HG03095 (cell line): ENCODE measurements around the gene THEMIS.

Experiments
- ATAC-seq: cut with Tn5 transposase; IDR thresholded peaks from one replicate; pipeline ENCODE4 v1.9.1; 2021; ENCODE audit warnings: moderate library complexity; ENCODE audit not compliant: unreplicated experiment

The THEMIS gene

GRCh38 chr6:127860723-127861122, 40.1 kb downstream of the THEMIS start:
- no peak for ATAC-seq

DNA sequence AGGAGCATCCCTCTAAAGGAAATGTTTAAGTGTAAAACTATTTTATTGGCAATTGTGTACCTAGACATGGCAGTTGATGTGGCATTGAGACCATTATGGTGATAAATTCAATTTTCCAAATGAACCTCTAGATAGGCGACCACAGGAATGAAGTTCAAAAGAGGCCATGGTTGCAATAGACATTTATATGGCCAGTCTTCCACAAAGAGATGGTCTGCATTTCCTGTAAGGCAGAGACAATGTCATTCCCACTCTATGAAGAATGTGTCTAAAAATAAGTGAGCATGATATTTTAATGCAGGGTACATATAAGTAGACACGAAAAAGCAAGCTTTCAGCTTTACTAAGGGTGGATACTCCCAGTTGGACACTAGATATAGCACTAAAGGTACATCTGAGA, 40.9 kb downstream of the THEMIS start:
- ATAC-seq, result no peak

GRCh38 chr6:127858727-127859391, 42.0 kb downstream of the THEMIS start:
- ATAC-seq, result no peak

DNA sequence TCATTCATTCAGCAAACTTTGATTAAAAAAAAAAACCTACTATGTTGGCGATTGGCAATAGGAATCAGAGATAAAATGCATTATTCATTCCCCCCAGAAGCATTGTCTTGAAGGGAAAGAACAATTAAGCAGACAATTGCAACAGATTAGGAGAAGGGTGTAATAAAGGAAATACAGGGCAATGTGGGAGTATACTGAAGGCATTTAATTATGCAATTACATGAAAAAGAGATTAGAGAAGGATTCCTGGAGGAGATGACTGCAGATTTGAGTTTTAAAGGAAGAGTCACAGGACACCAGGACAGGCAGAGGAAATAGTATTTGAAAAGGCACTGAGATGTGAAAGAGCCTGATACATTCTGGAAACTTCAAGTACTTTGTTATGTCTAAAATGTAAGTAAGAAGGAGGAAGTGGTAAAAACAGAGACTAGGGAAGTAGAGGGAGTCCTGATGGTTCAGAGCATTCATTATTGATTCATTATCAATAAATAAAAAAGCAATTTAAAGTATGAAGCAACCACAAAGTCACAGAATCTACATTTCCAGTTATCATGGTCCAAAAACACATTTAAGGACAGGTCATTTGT, 43.7 kb downstream of the THEMIS start:
- no peak for ATAC-seq

GRCh38 chr6:127855542-127856159, 45.2 kb downstream of the THEMIS start:
- ATAC-seq, result no peak

- no peak for ATAC-seq
Observed at GRCh38 chr6:127854009-127854408, 46.8 kb downstream of the THEMIS start.

DNA sequence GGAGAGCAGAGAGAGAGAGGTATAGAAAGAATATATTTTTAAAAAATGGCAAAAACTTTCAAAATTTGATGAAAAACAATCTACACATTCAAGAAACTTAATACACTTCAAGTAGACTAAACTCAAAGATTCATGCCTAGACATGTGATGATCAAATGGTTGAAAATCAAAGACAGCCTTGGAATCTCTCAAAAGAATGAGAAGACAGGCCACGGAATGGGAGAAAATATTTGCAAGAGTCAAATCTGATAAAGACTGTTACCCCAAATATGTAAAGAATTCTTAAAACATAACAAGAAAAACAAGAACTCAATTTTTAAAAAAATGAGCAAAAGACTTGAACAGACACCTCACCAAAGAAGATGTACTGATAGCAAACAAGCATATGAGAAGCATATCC, 49.7 kb downstream of the THEMIS start:
- ATAC-seq, result no peak

DNA sequence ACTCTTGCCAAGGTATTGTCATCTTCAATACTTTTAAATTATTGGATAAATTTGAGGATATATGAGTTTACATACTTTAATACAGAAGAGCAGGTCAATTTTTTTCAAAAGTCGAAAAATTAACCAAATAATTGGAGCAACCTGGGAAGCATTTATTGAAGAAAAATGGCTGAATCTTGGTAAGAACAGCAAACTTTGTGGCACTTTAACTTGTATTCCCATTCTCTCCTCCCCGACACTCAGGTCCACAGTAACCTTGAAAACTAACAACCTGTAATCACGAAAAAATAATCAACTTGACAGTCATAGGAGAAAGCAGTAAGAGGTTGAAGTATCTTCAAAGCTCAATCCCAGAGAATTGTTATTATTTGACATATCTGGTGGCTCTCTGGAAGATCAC, 55.6 kb downstream of the THEMIS start:
- no peak for ATAC-seq

- no peak for ATAC-seq
Observed at GRCh38 chr6:127844529-127844928, 56.3 kb downstream of the THEMIS start.

DNA sequence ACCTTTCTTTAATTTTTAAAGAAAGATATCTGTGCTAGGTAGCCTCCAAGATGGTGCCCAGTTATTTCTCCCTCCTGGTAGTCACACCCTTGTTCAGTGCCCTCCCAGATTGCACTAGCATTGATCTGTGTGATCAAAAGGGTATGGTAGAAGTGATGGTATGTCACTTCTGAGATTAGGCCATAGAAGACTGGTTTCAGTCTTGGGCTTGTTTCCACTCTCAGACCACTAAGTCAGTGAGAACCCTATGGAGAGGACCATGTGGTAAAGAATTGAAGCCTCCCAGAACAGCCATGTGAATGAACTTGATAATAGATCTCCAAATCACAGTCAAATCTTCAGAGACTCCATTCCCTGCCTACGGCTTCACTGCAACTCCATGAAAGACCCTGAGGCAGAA, 57.3 kb downstream of the THEMIS start:
- no peak for ATAC-seq

DNA sequence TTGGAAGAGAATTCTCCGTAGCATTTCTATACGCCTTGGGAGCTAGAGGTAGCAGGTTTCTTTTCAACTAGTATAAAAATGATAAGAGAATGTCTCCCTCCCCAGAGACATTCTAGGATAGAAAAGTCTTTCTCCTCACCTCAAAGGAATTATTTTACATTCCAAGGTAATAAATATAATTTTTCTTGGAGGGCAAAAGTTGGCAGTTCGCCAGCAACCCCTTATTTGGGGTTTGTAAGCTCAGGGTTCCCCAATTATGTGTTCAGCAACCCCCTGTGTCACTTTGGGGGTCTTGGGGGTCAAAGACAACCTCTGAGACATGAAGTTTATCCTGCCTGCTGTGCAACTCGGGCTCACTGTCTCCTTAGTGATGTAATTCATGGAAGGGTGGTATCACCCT, 58.3 kb downstream of the THEMIS start:
- no peak for ATAC-seq

DNA sequence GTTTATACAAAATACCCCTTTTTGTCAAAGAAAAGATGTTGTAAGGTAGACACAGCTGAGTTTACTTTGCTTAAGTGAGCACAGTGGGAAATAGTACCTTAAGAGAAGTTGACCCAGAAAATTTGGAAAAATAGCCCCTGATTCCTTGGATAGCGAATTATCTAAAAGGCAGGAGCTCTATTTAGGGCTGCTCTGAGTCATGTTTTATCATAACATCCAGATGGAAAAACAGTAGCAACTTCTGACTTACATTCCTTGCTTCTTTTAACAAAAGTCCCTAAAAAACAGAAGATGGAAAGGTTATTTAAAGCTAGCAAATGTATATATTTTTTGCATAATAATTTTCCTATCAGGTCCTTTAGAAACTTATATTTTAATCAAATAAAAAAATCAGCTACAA, 59.0 kb downstream of the THEMIS start:
- ATAC-seq, result no peak

- ATAC-seq, result no peak
Observed at GRCh38 chr6:127834136-127834535, 66.7 kb downstream of the THEMIS start.

DNA sequence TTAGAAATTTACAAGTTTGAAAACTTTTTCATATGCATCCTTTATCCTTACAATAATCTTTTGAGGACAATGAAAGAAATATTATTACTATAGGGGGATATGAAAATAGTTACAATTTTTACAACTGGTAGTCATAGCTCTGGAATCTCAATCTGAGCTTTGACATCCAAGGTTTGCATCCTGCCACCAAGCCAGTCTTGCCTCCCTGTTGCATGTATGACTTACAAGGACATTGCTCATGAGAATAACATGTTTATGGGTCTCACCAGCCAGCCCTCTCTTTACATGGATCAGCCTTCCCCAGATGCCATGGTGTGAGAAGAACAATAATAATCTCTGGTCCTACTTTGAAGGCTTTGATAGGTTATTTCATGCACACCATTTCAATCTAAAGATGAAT, 67.5 kb downstream of the THEMIS start:
- ATAC-seq, result no peak

DNA sequence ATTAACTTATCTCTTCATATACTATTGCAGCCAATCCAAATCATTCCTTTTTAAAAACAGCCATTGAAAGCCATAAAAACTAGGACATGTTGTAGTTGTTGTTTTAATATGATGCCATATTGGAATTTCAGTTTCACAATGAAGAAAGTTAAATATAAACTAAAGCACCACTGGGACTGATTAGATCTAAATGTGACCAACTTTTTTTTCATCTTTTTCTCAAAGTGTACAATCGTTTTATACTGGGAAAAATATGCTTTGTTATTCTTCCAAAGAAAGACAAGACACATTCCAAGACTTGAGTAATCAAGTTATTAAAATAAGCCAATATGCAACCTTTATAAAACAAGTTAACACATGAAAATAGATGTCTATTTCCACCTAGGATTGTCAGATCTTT, 68.5 kb downstream of the THEMIS start:
- ATAC-seq, result no peak

- no peak for ATAC-seq
Observed at GRCh38 chr6:127824061-127824460, 76.8 kb downstream of the THEMIS start.

- no peak for ATAC-seq
Observed at GRCh38 chr6:127821431-127821830, 79.4 kb downstream of the THEMIS start.

GRCh38 chr6:127818149-127818548, 82.7 kb downstream of the THEMIS start:
- no peak for ATAC-seq

DNA sequence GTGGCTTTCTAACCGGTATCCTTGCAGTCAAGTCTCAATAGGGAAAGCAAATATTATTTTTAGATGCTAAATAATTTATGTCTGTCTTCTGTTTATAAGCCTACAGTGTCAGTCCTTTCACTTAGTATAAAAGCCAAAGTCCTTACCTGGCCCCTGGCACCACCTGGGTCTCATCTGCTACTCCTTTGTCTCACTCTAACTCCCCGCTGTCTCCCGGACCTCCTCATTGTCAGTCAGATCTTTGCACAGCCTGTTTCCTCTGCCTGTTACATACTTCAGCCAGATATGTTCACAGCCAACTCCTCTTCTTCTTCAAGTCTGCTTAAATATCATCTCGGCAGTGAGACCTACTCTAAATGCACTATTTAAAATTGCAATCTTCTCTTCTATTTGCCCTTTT, 84.2 kb downstream of the THEMIS start:
- no peak for ATAC-seq

- ATAC-seq, result no peak
Observed at GRCh38 chr6:127813699-127814027, 87.2 kb downstream of the THEMIS start.

DNA sequence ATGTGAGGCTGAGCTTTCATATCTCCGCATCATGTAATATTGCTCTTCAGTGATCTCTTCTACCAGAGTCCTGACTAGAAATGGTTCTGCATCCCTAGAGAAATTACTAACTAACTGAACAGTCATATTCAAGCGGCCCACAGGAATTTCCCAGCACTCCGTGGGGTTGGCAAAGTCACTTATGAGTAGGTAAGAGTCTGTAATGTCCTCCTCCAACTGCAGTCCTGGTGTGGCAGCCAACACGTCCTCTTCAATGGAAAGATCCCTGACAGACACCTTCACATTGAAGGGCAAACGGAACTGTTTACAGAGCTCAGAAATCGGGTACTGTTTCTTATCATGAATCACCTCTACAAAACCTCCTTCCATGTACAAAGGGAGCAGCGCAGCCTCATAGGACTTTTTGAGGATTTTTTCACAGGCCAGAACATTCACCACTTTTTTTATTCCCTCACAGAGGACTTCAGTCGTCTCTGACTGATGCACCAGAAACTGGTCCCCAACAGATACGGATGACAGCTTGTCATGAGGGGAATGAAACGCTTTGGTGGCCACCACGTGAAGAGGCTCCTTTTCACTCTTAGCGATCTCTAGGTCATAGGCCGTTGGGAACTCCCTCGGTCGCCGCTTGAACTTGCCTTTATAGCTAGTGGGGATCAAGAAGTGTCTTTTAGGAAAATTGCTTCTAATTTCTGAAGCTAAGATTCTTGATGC, 87.7 kb downstream of the THEMIS start:
- no peak for ATAC-seq

- ATAC-seq, result no peak
Observed at GRCh38 chr6:127811900-127812570, 88.8 kb downstream of the THEMIS start.
